GM21825 (cell line): ENCODE results near the gene CFP.

ENCODE experiments used
- ATAC-seq: cut with Tn5 transposase; IDR thresholded peaks from one replicate; pipeline ENCODE4 v1.9.1; 2021; ENCODE audit warnings: mild to moderate bottlenecking, moderate library complexity; ENCODE audit not compliant: unreplicated experiment

The CFP gene

GRCh38 chrX:47638816-47639215 lies 9.1 kb upstream of the CFP start:
- ATAC-seq = no peak

- ATAC-seq = no peak
Observed at GRCh38 chrX:47637546-47638195, 7.9 kb upstream of the CFP start.

GRCh38 chrX:47634871-47635575 lies 5.3 kb upstream of the CFP start:
- no peak for ATAC-seq

- no peak for ATAC-seq
Observed at GRCh38 chrX:47633689-47634590, 4.2 kb upstream of the CFP start.

GRCh38 chrX:47632666-47633065 lies 2.9 kb upstream of the CFP start:
- no peak for ATAC-seq

- no peak for ATAC-seq
Observed at GRCh38 chrX:47631676-47632075, 1.9 kb upstream of the CFP start.

- no peak for ATAC-seq
Observed at GRCh38 chrX:47628982-47629381, 748 bp downstream of the CFP start.

- no peak for ATAC-seq
Observed at GRCh38 chrX:47625365-47625764, 4.4 kb downstream of the CFP start.

GRCh38 chrX:47623540-47624027 lies 6.1 kb downstream of the CFP start:
- no peak for ATAC-seq

GRCh38 chrX:47621851-47622250 lies 7.9 kb downstream of the CFP start:
- ATAC-seq = no peak

GRCh38 chrX:47620303-47620685 lies 9.4 kb downstream of the CFP start:
- ATAC-seq = no peak

GRCh38 chrX:47619486-47620302 lies 10.0 kb downstream of the CFP start, which contains the start of gene SYN1:
Gene SYN1 (minus strand): TSS chrX:47619857. CDS start chrX:47619728, 129 bp downstream.
- ATAC-seq = no peak

GRCh38 chrX:47618923-47619485 lies 10.7 kb downstream of the CFP start:
- ATAC-seq = no peak

GRCh38 chrX:47614618-47615017 lies 15.1 kb downstream of the CFP start:
- no peak for ATAC-seq

GRCh38 chrX:47613082-47613481 lies 16.6 kb downstream of the CFP start:
- ATAC-seq = no peak

GRCh38 chrX:47612418-47612817 lies 17.3 kb downstream of the CFP start:
- ATAC-seq = no peak

- ATAC-seq = no peak
Observed at GRCh38 chrX:47611926-47612325, 17.8 kb downstream of the CFP start.

- no peak for ATAC-seq
Observed at GRCh38 chrX:47611489-47611888, 18.2 kb downstream of the CFP start.

- no peak for ATAC-seq
Observed at GRCh38 chrX:47610511-47610910, 19.2 kb downstream of the CFP start.

GRCh38 chrX:47608130-47608810 lies 21.5 kb downstream of the CFP start:
- no peak for ATAC-seq
